ENCODE data around the gene TOP3B. TPM values are rescaled to one million over a fixed set of nuclear protein-coding genes. Genes with fewer than 3 reads are reported as not detected.

Gene TOP3B
- total RNA-seq, 1 experiment from 2014 or later, result 68.6 TPM

GRCh38 chr22:21933413-21933812 lies 49.2 kb downstream of the TOP3B start (continued):
- TF ChIP-seq ATF1 (CRISPR knock-in tag; IDR thresholded peaks at IDR 0.05), result no peak

- H3K4me3 Mint-ChIP-seq, result no peak overlapping the region
- ChIA-PET CTCF (interaction anchor here (0.9 to 1.2 kb wide), 2 partner anchors 13 to 21 kb away, joined by 3 to 5 read pairs; partner anchors contain the start of gene PPM1F), POLR2A (interaction anchor here (1.4 kb wide), 1 partner anchor 197 kb away, joined by 3 read pairs; the partner anchor contains the start of gene YPEL1)
- no peaks in the 10 kb centered on the region for H3K9me3 Mint-ChIP-seq
- TF ChIP-seq GTF2I (CRISPR knock-in tag; conservative IDR thresholded peaks at IDR 0.05) (0 out of 2 replicates have a peak, but pooled peaks have one; percentile 57), ZNF671 (CRISPR knock-in tag; IDR thresholded peaks at IDR 0.05) (no peak)
- DNase-seq (ENCODE audit: low spot score) (no peak), ATAC-seq (no peak)
- H3K27me3 Mint-ChIP-seq (ENCODE audit: low read depth), result no peaks in the 10 kb centered on the region
- peaks cover 26% of the 10 kb centered on the region for H3K4me1 Mint-ChIP-seq
- peaks cover 25% of the 10 kb centered on the region; the same call in 1 of the 2 replicates for H3K36me3 Mint-ChIP-seq
- H3K27ac Mint-ChIP-seq, result no peak overlapping the region
Observed at GRCh38 chr22:21932347-21932746, 50.2 kb downstream of the TOP3B start.

- ChIA-PET POLR2A (no interaction called here), CTCF (no interaction called here)
- peaks cover 34% of the 10 kb centered on the region for H3K4me1 Mint-ChIP-seq
- H3K9me3 Mint-ChIP-seq, result no peaks in the 10 kb centered on the region
- H3K36me3 Mint-ChIP-seq, result peaks cover 20% of the 10 kb centered on the region; the same call in 1 of the 2 replicates
- no peak overlapping the region for H3K27ac Mint-ChIP-seq
- no peak for ATAC-seq
- DNase-seq (ENCODE audit: low spot score), result no peak
- H3K4me3 Mint-ChIP-seq, result no peak overlapping the region
- TF ChIP-seq ZBTB21 (CRISPR knock-in tag; IDR thresholded peaks at IDR 0.05; ENCODE audit: borderline replicate concordance) (no peak), ZNF232 (CRISPR knock-in tag; IDR thresholded peaks at IDR 0.05) (no peak), CTCF (IDR thresholded peaks at IDR 0.05) (no peak), FOXK1 (CRISPR knock-in tag; IDR thresholded peaks at IDR 0.05) (no peak), ATF1 (CRISPR knock-in tag; IDR thresholded peaks at IDR 0.05) (no peak), FOXP1 (CRISPR knock-in tag; IDR thresholded peaks at IDR 0.05; ENCODE audit: borderline replicate concordance) (no peak), ATF2 (CRISPR knock-in tag; IDR thresholded peaks at IDR 0.05; ENCODE audit: borderline replicate concordance, low read depth) (no peak), JAZF1 (CRISPR knock-in tag; IDR thresholded peaks at IDR 0.05) (no peak), NR3C1 (CRISPR knock-in tag; conservative IDR thresholded peaks at IDR 0.05; ENCODE audit: low read depth) (no peak), FOXJ3 (CRISPR knock-in tag; IDR thresholded peaks at IDR 0.05; ENCODE audit: borderline replicate concordance) (no peak), ZNF416 (CRISPR knock-in tag; IDR thresholded peaks at IDR 0.05) (no peak), ESRRA (CRISPR knock-in tag; IDR thresholded peaks at IDR 0.05; ENCODE audit: borderline replicate concordance) (no peak), USF1 (CRISPR knock-in tag; IDR thresholded peaks at IDR 0.05) (no peak), ZSCAN18 (CRISPR knock-in tag; IDR thresholded peaks at IDR 0.05) (no peak), FOXP4 (CRISPR knock-in tag; IDR thresholded peaks at IDR 0.05) (no peak), ZBTB43 (CRISPR knock-in tag; IDR thresholded peaks at IDR 0.05) (no peak), HMGA2 (CRISPR knock-in tag; IDR thresholded peaks at IDR 0.05) (no peak), ZNF425 (CRISPR knock-in tag; conservative IDR thresholded peaks at IDR 0.05) (no peak)
- no peaks in the 10 kb centered on the region for H3K27me3 Mint-ChIP-seq (ENCODE audit: low read depth)
Observed at GRCh38 chr22:21931056-21931455, 51.5 kb downstream of the TOP3B start.
